GM12878 (cell line): ENCODE results near the gene CNOT11. TPM values are rescaled to one million over a fixed set of nuclear protein-coding genes. Genes with fewer than 3 reads are reported as not detected.

Source experiments
- ATAC-seq: fragments of 200-7000 bp; cut with Tn5 transposase; 3 replicates; pipeline ENCODE4 v1.9.1; 2020; ENCODE audit warnings: mild to moderate bottlenecking, moderate library complexity
- BruUV-seq: library from RNA; stranded (reverse); fragments of 400-500 nt; replicated peaks from 2 replicates; lab custom pipeline; 2021; lab: Mats Ljungman, UMichigan
- CTCF ChIA-PET: fragments of 300-600 bp; sonication (Branson Sonifier 250); formaldehyde crosslinking; extraction: SDS; loops from one replicate; lab custom pipeline; 2021; ENCODE audit warnings: inconsistent platforms; lab: Yijun Ruan, JAX
- POLR2A ChIA-PET: fragments of 350-600 bp; formaldehyde crosslinking; extraction: SDS; loops from one replicate; lab custom pipeline; 2021; ENCODE audit warnings: inconsistent platforms; lab: Charles Lee
- RAD21 ChIA-PET: fragments of 300-600 bp; sonication (Branson Sonifier 250); formaldehyde crosslinking; loops from one replicate; lab custom pipeline; 2023; ENCODE audit warnings: antibody characterized with exemption; ENCODE audit not compliant: unreplicated experiment; lab: Charles Lee
- SMC1A ChIA-PET: fragments of 300-600 bp; sonication (Branson Sonifier 250); formaldehyde crosslinking; loops from one replicate; lab custom pipeline; 2023; ENCODE audit not compliant: unreplicated experiment, uncharacterized antibody; lab: Charles Lee
- DNase-seq: peaks from one replicate; pipeline ENCODE4 v3.0.0-alpha.2; 2011; ENCODE audit warnings: low read depth, low spot score
- FAIRE-seq: peaks from 3 replicates; lab custom pipeline; 2011; peaks lifted over from hg19 to GRCh38; lab: Jason Lieb, UNC
- H2AFZ ChIP-seq: 2 replicates; pipeline ENCODE4 v1.6.0; 2011; ENCODE audit warnings: low read depth, low read length, control low read depth; ENCODE audit not compliant: control insufficient read depth
- H3K27ac ChIP-seq: 2 replicates; pipeline ENCODE4 v1.5.1; 2011; ENCODE audit warnings: control low read depth; ENCODE audit not compliant: control insufficient read depth, insufficient read depth
- H3K27me3 ChIP-seq, 2 experiments: replicated peaks in 1 of 2; 2 replicates each; pipeline versions ENCODE4 v1.6.0 to v1.6.1; 2011; ENCODE audit warnings: low read length in 1 of 2; ENCODE audit not compliant: control insufficient read depth in 2 of 2, insufficient read depth in 2 of 2
- H3K36me3 ChIP-seq, 2 experiments: 2 replicates each; pipeline ENCODE4 v1.5.1; 2011; ENCODE audit warnings: low read length in 1 of 2; ENCODE audit not compliant: control insufficient read depth in 2 of 2, insufficient read depth in 2 of 2
- H3K4me1 ChIP-seq: 2 replicates; pipeline ENCODE4 v1.6.1; 2011; ENCODE audit warnings: mild to moderate bottlenecking, low read length, moderate library complexity, mixed read lengths; ENCODE audit not compliant: control insufficient read depth, insufficient read depth
- H3K4me2 ChIP-seq: 2 replicates; pipeline ENCODE4 v1.6.0; 2011; ENCODE audit warnings: control low read depth; ENCODE audit not compliant: control insufficient read depth, insufficient read depth
- H3K4me3 ChIP-seq: fragments of 200-600 bp; sonication (generic); 2 replicates; pipeline ENCODE4 v1.5.1; 2016
- H3K79me2 ChIP-seq: 2 replicates; pipeline ENCODE4 v1.6.0; 2011; ENCODE audit warnings: low read length; ENCODE audit not compliant: control insufficient read depth, insufficient read depth
- H3K9ac ChIP-seq: 2 replicates; pipeline ENCODE4 v1.8.0; 2011; ENCODE audit warnings: low read length, control low read depth, mixed read lengths; ENCODE audit not compliant: control insufficient read depth, insufficient read depth
- H3K9me3 ChIP-seq: replicated peaks from 3 replicates; pipeline ENCODE4 v1.5.1; 2011; ENCODE audit warnings: mild to moderate bottlenecking, low read length; ENCODE audit not compliant: control insufficient read depth, insufficient read depth
- H4K20me1 ChIP-seq: 2 replicates; pipeline ENCODE4 v1.6.0; 2011; ENCODE audit not compliant: control insufficient read depth, insufficient read depth
- BHLHE40 ChIP-seq, 2 experiments: fragments of 450-650 bp in 1 of 2; IDR thresholded peaks; 2 replicates each; pipeline ENCODE4 v1.6.1; 2011 to 2017; ENCODE audit warnings: low read depth in 2 of 2, borderline replicate concordance in 1 of 2, improper control_type of control experiment in 1 of 2, low read length in 1 of 2, mild to moderate bottlenecking in 1 of 2
- CREM ChIP-seq: IDR thresholded peaks from 2 replicates; pipeline ENCODE4 v1.6.1; 2014; ENCODE audit warnings: antibody characterized with exemption, low read depth
- GABPA ChIP-seq: IDR thresholded peaks from 2 replicates; pipeline ENCODE4 v1.6.1; 2014; ENCODE audit warnings: antibody characterized with exemption, low read depth, mild to moderate bottlenecking, inconsistent platforms
- GATAD2B ChIP-seq: fragments of 450-650 bp; conservative IDR thresholded peaks from 2 replicates; pipeline ENCODE4 v1.6.1; 2017; ENCODE audit warnings: low read depth, mild to moderate bottlenecking, moderate library complexity
- HCFC1 ChIP-seq: fragments of 150-350 bp; IDR thresholded peaks from 2 replicates; pipeline ENCODE4 v1.6.1; 2014; ENCODE audit warnings: low read length
- IKZF2 ChIP-seq, 2 experiments: fragments of 450-650 bp; IDR thresholded peaks; 2 replicates each; pipeline ENCODE4 v1.6.1; 2017; ENCODE audit warnings: mild to moderate bottlenecking in 2 of 2, moderate library complexity in 2 of 2
- MTA2 ChIP-seq: fragments of 450-650 bp; IDR thresholded peaks from 2 replicates; pipeline ENCODE4 v1.6.1; 2016; ENCODE audit warnings: low read depth, mild to moderate bottlenecking, moderate library complexity
- MYC ChIP-seq: IDR thresholded peaks from 2 replicates; pipeline ENCODE4 v1.6.1; 2011; ENCODE audit warnings: mild to moderate bottlenecking, low read length, moderate library complexity, inconsistent platforms; ENCODE audit not compliant: insufficient read depth, insufficient replicate concordance, insufficient read length, severe bottlenecking
- NFYA ChIP-seq: IDR thresholded peaks from 2 replicates; pipeline ENCODE4 v1.6.1; 2011; ENCODE audit warnings: low read depth, mild to moderate bottlenecking, low read length, improper control_type of control experiment, borderline replicate concordance
- NR2C1 ChIP-seq: fragments of 450-650 bp; IDR thresholded peaks from 2 replicates; pipeline ENCODE4 v1.6.1; 2017; ENCODE audit warnings: antibody characterized with exemption, mild to moderate bottlenecking, moderate library complexity
- NRF1 ChIP-seq: conservative IDR thresholded peaks from 2 replicates; pipeline ENCODE4 v1.6.1; 2011; ENCODE audit warnings: mild to moderate bottlenecking, low read depth, low read length, improper control_type of control experiment
- PAX8 ChIP-seq: fragments of 450-650 bp; IDR thresholded peaks from 2 replicates; pipeline ENCODE4 v1.6.1; 2017; ENCODE audit warnings: mild to moderate bottlenecking, moderate library complexity
- PML ChIP-seq: IDR thresholded peaks from 2 replicates; pipeline ENCODE4 v1.6.1; 2012; ENCODE audit warnings: low read length, inconsistent platforms
- RFX5 ChIP-seq: IDR thresholded peaks from 2 replicates; pipeline ENCODE4 v1.6.1; 2011; ENCODE audit warnings: low read depth, low read length, improper control_type of control experiment
- SRF ChIP-seq, 2 experiments: IDR thresholded peaks; 2 replicates each; pipeline ENCODE4 v1.6.1; 2011; ENCODE audit warnings: low read depth in 2 of 2, low read length in 2 of 2, mild to moderate bottlenecking in 1 of 2, moderate library complexity in 1 of 2
- SUPT20H ChIP-seq: IDR thresholded peaks from 2 replicates; pipeline ENCODE4 v1.6.1; 2011; ENCODE audit warnings: low read depth, mild to moderate bottlenecking, low read length, moderate library complexity, borderline replicate concordance; ENCODE audit not compliant: control insufficient read depth
- ZNF217 ChIP-seq: fragments of 450-650 bp; IDR thresholded peaks from 2 replicates; pipeline ENCODE4 v1.6.1; 2017; ENCODE audit warnings: antibody characterized with exemption, mild to moderate bottlenecking
- WGBS: methylation state at CpG from one replicate; pipeline ENCODE4 v1.1.6; 2016; ENCODE audit warnings: low lambda C conversion rate; ENCODE audit not compliant: insufficient replicate concordance, insufficient coverage; ENCODE audit errors: missing lambda C conversion rate; 5-methylcytosine and 5-hydroxymethylcytosine counted together
- in situ Hi-C: fragments of 300-500 bp; cut with MboI; formaldehyde crosslinking; loops from 9 replicates; pipeline ENCODE4 v1.14.3; 2018; ENCODE audit warnings: mixed read lengths
- intact Hi-C: fragments of 100-400 bp; cut with micrococcal nuclease; formaldehyde crosslinking; loops from one replicate; pipeline ENCODE4 v1.14.2; 2022; ENCODE audit not compliant: unreplicated experiment
- polyA plus RNA-seq, 11 experiments: library from polyadenylated mRNA; depleted of rRNA in 4 of 11; unstranded in 6 of 11; stranded (reverse) in 5 of 11; fragments of >200 nt; fragmentation: Nextera tagmentation in 4 of 11; fragmentation: Illumina TruSeq in 1 of 11; extraction: Ambion mirVana in 4 of 11; extraction: Trizol in 1 of 11; gene quantifications; 1 replicate in 1 of 11; 2 replicates in 10 of 11; pipeline versions ENCODE4 v1.2.1 to v1.2.3, GENCODE V29; 2011 to 2016; ENCODE audit warnings: inconsistent platforms in 2 of 11, missing spikeins in 2 of 11, low read depth in 1 of 11
- total RNA-seq, 4 experiments: library from RNA; depleted of rRNA in 3 of 4; stranded (reverse); fragments of >200 nt in 3 of 4; fragmentation: Illumina TruSeq in 1 of 4; extraction: Trizol in 1 of 4; gene quantifications; 2 replicates each; pipeline versions ENCODE4 v1.2.1 to v1.2.3, GENCODE V29; 2013 to 2021
- TF ChIP-seq, protein P1 (sequence below): fragments of 450-650 bp; IDR thresholded peaks from 2 replicates; pipeline ENCODE4 v1.6.1; 2016; ENCODE audit warnings: mild to moderate bottlenecking, moderate library complexity, borderline replicate concordance
- TF ChIP-seq, protein P2 (sequence below): fragments of 450-650 bp; IDR thresholded peaks from 2 replicates; pipeline ENCODE4 v1.6.1; 2018; ENCODE audit warnings: borderline replicate concordance, mild to moderate bottlenecking; ENCODE audit not compliant: partially characterized antibody

The CNOT11 gene
- total and polyA plus RNA-seq, 10 of the 15 experiments (the other 5 are each of a cell fraction or from before 2014, with no cell fraction given): 10.8 to 111 (median 50.5) TPM

DNA sequence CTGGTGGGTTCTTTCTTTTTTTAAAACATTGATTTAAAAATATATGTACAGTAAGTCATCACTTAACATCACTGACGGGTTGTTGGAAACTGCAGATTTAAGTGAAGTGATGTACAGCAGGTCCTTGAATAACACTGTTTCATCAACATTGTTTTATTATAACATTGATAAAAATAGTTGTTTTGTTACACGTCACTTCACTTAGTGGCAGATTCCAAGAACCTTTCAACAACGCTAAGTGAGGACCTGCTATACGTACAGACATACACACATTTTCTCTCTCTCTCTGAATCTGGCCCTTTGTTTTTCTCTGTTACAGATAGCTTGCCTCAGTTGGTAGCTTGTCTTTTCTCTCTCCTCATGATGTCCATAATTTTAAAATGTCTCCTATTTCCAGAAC lies 9.5 kb downstream of the CNOT11 start:
- ChIA-PET SMC1A (interaction anchor here (1.1 to 1.6 kb wide), 2 partner anchors 9 to 11 kb away, joined by 3 to 4 read pairs; no protein-coding TSS in a partner anchor), RAD21 (no interaction called here), POLR2A (interaction anchor here (0.9 kb wide), 1 partner anchor 9 kb away, joined by 3 read pairs; no protein-coding TSS in a partner anchor), CTCF (interaction anchor here (1.2 to 1.3 kb wide), 2 partner anchors 9 to 47 kb away, joined by 3 read pairs; partner anchors contain the start of genes CNOT11 and RNF149)
- Histone ChIP-seq H3K4me3 (no peak overlapping the region), H3K9me3 (no peaks in the 10 kb centered on the region), H3K4me1 (no peaks in the 10 kb centered on the region), H3K9ac (no peak overlapping the region), H3K27ac (no peak overlapping the region), H4K20me1 (peaks cover 3% of the 10 kb centered on the region; the same call in 1 of the 2 replicates)
- in situ Hi-C loops: loop anchor here (5.0 kb wide), 1 partner anchor 35 kb away; no protein-coding TSS in a partner anchor
- 92% methylated on average over 4 of the region's 4 CpGs for WGBS
- intact Hi-C loops: no loop called here
- no peak for DNase-seq
- BruUV-seq: no TSS peak
- TF ChIP-seq MYC (no peak), NFYA (no peak), NR2C1 (no peak), IKZF2 (IDR thresholded peaks at IDR 0.05) (no peak), PAX8 (no peak), SRF (IDR thresholded peaks at IDR 0.05; ENCODE audit: low read depth in 2 of 2, low read length in 2 of 2) (no peak), MTA2 (no peak), HCFC1 (no peak), CREM (no peak), SUPT20H (no peak), NRF1 (no peak), GATAD2B (no peak), PML (no peak), GABPA (no peak), RFX5 (no peak), ZNF217 (no peak), BHLHE40 (IDR thresholded peaks at IDR 0.05; ENCODE audit: borderline replicate concordance in 1 of 2, low read depth in 2 of 2, low read length in 1 of 2) (no peak)
- TF ChIP-seq, protein P1, sequence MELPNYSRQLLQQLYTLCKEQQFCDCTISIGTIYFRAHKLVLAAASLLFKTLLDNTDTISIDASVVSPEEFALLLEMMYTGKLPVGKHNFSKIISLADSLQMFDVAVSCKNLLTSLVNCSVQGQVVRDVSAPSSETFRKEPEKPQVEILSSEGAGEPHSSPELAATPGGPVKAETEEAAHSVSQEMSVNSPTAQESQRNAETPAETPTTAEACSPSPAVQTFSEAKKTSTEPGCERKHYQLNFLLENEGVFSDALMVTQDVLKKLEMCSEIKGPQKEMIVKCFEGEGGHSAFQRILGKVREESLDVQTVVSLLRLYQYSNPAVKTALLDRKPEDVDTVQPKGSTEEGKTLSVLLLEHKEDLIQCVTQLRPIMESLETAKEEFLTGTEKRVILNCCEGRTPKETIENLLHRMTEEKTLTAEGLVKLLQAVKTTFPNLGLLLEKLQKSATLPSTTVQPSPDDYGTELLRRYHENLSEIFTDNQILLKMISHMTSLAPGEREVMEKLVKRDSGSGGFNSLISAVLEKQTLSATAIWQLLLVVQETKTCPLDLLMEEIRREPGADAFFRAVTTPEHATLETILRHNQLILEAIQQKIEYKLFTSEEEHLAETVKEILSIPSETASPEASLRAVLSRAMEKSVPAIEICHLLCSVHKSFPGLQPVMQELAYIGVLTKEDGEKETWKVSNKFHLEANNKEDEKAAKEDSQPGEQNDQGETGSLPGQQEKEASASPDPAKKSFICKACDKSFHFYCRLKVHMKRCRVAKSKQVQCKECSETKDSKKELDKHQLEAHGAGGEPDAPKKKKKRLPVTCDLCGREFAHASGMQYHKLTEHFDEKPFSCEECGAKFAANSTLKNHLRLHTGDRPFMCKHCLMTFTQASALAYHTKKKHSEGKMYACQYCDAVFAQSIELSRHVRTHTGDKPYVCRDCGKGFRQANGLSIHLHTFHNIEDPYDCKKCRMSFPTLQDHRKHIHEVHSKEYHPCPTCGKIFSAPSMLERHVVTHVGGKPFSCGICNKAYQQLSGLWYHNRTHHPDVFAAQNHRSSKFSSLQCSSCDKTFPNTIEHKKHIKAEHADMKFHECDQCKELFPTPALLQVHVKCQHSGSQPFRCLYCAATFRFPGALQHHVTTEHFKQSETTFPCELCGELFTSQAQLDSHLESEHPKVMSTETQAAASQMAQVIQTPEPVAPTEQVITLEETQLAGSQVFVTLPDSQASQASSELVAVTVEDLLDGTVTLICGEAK: no peak
- TF ChIP-seq, protein P2, sequence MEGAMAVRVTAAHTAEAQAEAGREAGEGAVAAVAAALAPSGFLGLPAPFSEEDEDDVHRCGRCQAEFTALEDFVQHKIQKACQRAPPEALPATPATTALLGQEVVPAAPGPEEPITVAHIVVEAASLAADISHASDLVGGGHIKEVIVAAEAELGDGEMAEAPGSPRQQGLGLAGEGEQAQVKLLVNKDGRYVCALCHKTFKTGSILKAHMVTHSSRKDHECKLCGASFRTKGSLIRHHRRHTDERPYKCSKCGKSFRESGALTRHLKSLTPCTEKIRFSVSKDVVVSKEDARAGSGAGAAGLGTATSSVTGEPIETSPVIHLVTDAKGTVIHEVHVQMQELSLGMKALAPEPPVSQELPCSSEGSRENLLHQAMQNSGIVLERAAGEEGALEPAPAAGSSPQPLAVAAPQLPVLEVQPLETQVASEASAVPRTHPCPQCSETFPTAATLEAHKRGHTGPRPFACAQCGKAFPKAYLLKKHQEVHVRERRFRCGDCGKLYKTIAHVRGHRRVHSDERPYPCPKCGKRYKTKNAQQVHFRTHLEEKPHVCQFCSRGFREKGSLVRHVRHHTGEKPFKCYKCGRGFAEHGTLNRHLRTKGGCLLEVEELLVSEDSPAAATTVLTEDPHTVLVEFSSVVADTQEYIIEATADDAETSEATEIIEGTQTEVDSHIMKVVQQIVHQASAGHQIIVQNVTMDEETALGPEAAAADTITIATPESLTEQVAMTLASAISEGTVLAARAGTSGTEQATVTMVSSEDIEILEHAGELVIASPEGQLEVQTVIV: no peak
- TF ChIP-seq, all 136 proteins: peak for 0
- ATAC-seq: no peak
- Histone ChIP-seq H3K27me3 (no peaks in the 10 kb centered on the region), H3K36me3 (peaks cover 6 to 23% of the 10 kb centered on the region in 2 experiments), H2AFZ (no peak overlapping the region), H3K79me2 (no peaks in the 10 kb centered on the region), H3K4me2 (no peak overlapping the region)
- no peak for FAIRE-seq
